GM21515 (cell line): ENCODE measurements around the gene MRFAP1.
"Not testable (repeated sequence)": the region's sequence is repeated elsewhere in the genome, so short reads cannot be mapped to it uniquely, and the experiment has no call there.

Experiments
- ATAC-seq: cut with Tn5 transposase; IDR thresholded peaks from one replicate; pipeline ENCODE4 v1.9.1; 2021; ENCODE audit not compliant: unreplicated experiment

Gene MRFAP1

GRCh38 chr4:6663596-6664393, 23.3 kb downstream of the MRFAP1 start:
- no peak for ATAC-seq

GRCh38 chr4:6665320-6665654, 24.8 kb downstream of the MRFAP1 start:
- no peak for ATAC-seq

GRCh38 chr4:6668391-6668790, 27.9 kb downstream of the MRFAP1 start:
- no peak for ATAC-seq

DNA sequence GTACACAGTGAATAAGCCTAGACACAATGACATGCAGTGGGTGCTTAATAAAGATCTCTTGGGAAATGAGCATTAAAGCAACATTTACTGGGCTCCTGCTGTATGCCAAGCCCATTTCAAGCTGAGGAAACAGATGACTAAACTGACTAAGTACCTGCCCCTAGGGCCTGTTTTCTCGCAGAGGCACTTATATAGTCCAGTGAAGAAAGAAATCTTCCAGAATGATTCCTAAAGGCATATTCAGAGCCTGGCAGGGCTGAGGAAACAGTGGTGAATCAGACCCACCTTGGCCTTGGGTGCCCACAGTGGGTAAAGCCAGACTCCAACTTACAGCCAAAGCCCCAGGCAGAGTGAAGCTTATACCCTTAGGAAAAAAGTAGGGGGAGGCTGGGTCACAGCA, 31.2 kb downstream of the MRFAP1 start:
- no peak for ATAC-seq

GRCh38 chr4:6672131-6672530, 31.6 kb downstream of the MRFAP1 start:
- no peak for ATAC-seq

DNA sequence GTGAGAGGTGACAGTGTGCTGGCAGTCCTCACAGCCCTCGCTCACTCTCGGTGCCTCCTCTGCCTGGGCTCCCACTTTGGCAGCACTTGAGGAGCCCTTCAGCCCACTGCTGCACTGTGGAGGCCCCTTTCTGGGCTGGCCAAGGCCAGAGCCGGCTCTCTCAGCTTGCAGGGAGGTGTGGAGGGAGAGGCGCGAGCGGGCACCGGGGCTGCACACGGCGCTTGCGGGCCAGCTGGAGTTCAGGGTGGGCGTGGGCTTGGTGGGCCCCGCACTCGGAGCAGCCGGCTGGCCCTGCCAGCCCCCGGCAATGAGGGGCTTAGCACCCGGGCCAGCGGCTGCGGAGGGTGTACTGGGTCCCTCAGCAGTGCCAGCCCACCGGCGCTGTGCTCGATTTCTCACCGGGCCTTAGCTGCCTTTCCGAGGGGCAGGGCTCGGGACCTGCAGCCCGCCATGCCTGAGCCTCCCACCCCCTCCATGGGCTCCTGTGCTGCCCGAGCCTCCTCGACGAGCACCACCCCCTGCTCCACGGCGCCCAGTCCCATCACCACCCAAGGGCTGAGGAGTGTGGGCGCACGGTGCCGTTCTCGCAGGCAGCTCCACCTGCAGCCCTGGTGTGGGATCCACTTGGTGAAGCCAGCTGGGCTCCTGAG, 32.2 kb downstream of the MRFAP1 start:
- not testable (repeated sequence) for ATAC-seq

DNA sequence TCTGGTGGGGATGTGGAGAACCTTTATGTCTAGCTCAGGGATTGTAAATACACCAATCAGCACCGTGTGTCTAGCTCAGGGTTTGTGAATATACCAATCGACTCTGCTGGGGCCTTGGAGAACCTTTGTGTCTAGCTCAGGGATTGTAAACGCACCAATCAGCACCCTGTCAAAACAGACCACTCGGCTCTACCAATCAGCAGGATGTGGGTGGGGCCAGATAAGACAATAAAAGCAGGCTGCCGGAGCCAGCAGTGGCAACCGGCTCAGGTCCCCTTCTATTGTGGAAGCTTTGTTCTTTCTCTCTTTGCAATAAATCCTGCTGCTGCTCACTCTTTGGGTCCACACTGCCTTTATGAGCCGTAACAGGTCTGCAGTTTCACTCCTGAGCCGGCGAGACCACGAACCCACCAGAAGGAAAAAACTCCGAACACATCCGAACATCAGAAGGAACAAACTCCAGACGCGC, 32.7 kb downstream of the MRFAP1 start:
- ATAC-seq: not testable (repeated sequence)

DNA sequence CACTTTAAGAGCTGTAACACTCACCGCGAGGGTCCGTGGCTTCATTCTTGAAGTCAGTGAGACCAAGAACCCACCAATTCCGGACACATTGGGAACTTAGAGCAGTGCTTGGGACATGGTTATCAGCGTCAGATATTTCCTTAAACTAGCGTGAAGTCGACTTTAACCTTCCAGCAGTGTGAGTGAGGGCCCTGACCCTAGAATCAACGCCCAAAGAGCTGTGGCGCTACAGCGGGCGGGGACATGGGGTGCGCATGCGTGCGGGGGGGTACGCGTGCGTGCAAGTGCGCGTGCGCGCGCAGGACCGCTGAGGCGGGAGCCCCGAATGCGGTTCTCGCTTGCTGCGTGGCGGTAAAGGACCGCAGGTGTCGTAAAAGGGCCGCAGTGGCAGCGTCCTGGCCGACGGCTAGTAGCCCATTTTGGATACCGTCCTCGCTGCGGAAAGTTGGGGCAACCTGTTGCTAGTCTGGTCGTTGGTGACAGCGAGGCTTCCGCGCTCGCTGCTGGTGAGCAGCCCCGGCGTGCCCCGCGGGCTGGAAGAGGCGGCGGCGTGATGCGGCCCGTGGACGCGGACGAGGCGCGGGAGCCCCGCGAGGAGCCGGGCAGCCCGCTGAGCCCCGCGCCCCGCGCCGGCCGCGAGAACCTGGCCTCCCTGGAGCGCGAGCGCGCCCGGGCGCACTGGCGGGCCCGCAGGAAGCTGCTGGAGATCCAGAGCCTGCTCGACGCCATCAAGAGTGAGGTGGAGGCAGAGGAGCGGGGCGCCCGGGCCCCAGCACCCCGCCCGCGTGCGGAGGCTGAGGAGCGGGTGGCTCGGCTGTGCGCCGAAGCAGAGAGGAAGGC, 33.4 kb downstream of the MRFAP1 start:
- ATAC-seq: peak; percentile 74

GRCh38 chr4:6674500-6675149, 34.1 kb downstream of the MRFAP1 start:
- ATAC-seq: peak; percentile 42

GRCh38 chr4:6676722-6677558, 36.5 kb downstream of the MRFAP1 start:
- ATAC-seq: no peak

DNA sequence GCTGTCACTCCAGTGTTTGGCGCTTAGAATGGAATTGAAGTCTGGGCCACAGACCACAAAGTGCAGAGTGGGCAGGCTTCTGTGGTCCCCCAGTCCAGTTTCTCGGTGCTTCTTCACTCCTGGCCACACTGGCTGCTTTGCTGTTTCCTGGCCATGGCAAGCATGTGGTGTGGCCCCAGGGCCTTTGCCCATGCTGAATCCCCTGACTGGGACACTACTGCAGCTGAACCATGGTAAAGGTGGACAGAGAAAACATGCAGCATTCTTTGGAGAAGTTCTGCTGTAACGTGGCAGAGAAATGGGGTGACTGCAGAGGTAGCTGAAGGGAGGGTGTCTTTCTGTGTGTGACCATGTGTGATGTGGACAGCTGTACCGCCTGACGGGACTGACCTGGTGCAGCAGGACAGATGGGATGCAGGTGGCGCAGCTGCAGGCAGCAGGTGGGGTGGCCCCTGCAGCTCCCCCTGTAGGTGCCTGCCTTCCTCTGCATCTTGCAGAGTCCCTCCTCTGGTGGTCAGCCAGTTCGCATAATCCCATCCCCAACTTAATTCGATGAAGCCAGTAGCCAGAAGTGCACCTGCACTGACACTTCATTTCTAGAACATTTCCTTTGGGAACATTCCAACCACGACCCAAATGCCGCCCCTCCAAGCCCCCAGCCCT, 40.0 kb downstream of the MRFAP1 start:
- ATAC-seq: no peak

- ATAC-seq: no peak
These were observed 40.7 kb downstream of the MRFAP1 start for GRCh38 chr4:6681191-6681590.

DNA sequence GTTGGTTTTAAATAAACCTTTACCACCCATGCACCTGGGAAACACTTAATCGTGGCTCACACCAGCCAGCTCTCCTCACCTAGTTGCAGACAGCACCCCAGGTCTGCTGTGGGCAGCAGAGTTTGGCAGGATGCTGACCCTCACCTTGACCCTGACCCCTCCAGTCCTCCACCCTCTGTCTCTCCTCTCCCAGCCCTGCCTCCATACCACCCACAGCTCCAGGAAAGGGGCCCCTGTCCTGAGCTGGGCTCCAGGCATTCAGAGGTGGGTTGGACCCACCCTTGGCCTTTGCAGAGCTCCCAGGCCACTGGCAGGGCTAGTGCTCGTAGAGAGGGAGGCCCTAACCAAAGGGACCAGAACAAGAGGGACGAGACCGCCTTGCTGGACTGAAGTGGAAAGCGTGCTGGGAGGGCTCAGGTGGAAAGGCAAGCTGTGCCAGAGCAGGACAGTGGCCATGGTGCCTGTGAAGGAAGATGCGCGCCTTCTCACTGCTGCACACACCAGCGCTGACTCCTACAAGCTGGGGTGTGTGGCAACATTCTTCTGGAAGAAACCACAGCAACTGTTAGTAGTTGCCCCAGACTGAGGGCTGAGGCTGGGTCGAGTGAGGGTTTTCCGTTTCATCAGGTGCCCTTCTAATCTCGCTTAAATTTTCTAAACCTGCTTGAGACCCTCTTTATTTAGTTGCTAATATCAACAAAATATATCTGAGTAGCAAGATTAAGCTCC, 42.5 kb downstream of the MRFAP1 start:
- ATAC-seq: no peak

DNA sequence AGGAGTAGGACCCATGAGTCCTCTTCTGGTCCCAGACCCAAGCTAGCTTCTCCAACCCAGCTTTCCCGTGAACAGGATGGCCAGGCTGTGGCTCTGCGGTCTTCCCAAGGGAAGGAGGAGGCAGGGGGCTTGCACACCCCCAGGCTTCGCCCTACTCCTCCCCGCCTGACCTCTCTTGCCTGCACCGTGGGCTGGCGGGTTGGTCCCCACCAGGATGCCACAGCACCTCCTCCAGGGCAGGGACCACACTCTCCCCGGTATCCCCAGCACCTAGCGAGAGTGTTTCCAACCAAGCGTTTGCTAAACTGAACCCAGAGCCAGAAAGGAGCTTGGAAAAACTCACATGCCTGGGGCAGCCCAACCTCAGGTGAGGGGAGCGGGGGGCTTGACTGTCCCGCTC, 44.2 kb downstream of the MRFAP1 start:
- no peak for ATAC-seq

- ATAC-seq: no peak
These were observed 45.8 kb downstream of the MRFAP1 start for GRCh38 chr4:6686104-6686787.

- no peak for ATAC-seq
These were observed 47.7 kb downstream of the MRFAP1 start for GRCh38 chr4:6687947-6688878.

- peak; percentile 81 for ATAC-seq
These were observed 48.5 kb downstream of the MRFAP1 start for GRCh38 chr4:6688879-6689505.
